Measurements from ENCODE around the gene INTS1. TPM values are rescaled to one million over a fixed set of nuclear protein-coding genes. Genes with fewer than 3 reads are reported as not detected.

The INTS1 gene
- total and polyA plus RNA-seq, 2 of the 4 experiments (the other 2 are of a cell fraction): 9.3 to 40.1 TPM

GRCh38 chr7:1533547-1534329 is 29.5 kb upstream of the INTS1 start (continued):
- TF ChIP-seq CTCF (conservative IDR thresholded peaks at IDR 0.05; ENCODE audit: low read depth, low read length) (no peak), MAZ (IDR thresholded peaks at IDR 0.05; ENCODE audit: borderline replicate concordance, low read depth, low read length) (peak; percentile 54; the same call in 1 of the 2 replicates)

- Histone ChIP-seq H2AK9ac (replicated peaks; ENCODE audit: low read depth, low read length, poor library complexity) (peak overlapping the region; percentile 99), H3K4me3 (ENCODE audit: insufficient read depth, low read depth, low read length) (peak overlapping the region; percentile 21), H3K4ac (ENCODE audit: low read depth, low read length) (peak overlapping the region; percentile 89), H3K27me3 (ENCODE audit: control insufficient read depth, insufficient read depth, low read length) (no peaks in the 10 kb centered on the region), H2AFZ (replicated peaks; ENCODE audit: low read length, poor library complexity) (peak overlapping the region; percentile 77), H2BK20ac (ENCODE audit: low read depth, low read length) (peak overlapping the region; percentile 66), H3K23ac (ENCODE audit: low read depth, low read length) (peak overlapping the region; percentile 76), H2BK5ac (ENCODE audit: low read depth, low read length, poor library complexity, severe bottlenecking) (peak overlapping the region; percentile 98), H3K9me1 (ENCODE audit: insufficient read depth, low read length) (peaks cover 9% of the 10 kb centered on the region), H3K9me3 (ENCODE audit: control insufficient read depth, insufficient read depth, low read length) (no peaks in the 10 kb centered on the region), H3K56ac (ENCODE audit: extremely low read depth, insufficient read depth, low read length) (peak overlapping the region; percentile 77), H3K14ac (replicated peaks; ENCODE audit: low read depth, low read length) (peak overlapping the region; percentile 85), H2BK120ac (ENCODE audit: low read depth, low read length) (peak overlapping the region; percentile 95), H3K27ac (ENCODE audit: insufficient read depth, low read length) (peak overlapping the region; percentile 91), H3K36me3 (ENCODE audit: control insufficient read depth, insufficient read depth, low read length) (no peaks in the 10 kb centered on the region), H4K91ac (ENCODE audit: insufficient read depth, low read depth, low read length) (peak overlapping the region; percentile 91), H2BK15ac (ENCODE audit: low read depth, low read length) (peak overlapping the region; percentile 46; the same call in 1 of the 3 replicates), H3K18ac (ENCODE audit: low read depth, low read length) (peak overlapping the region; percentile 74), H3K79me1 (ENCODE audit: low read depth in 1 of 2, low read length in 2 of 2) (peaks cover 0 to 48% of the 10 kb centered on the region in 2 experiments; a peak in 2 of 4 replicates), H4K5ac (ENCODE audit: low read depth, low read length) (peak overlapping the region; percentile 62), H3K9ac (ENCODE audit: low read depth, low read length) (peak overlapping the region; percentile 31), H3K4me2 (ENCODE audit: low read depth, low read length) (peak overlapping the region; percentile 82), H4K20me1 (ENCODE audit: insufficient read depth, low read length) (peaks cover 39% of the 10 kb centered on the region), H4K8ac (ENCODE audit: low read depth in 2 of 2, low read length in 2 of 2) (peak overlapping the region; percentile 63 to 86; a peak in 3 of 4 replicates), H2AK5ac (ENCODE audit: low read depth, low read length) (peak overlapping the region; percentile 99), H3K4me1 (ENCODE audit: control insufficient read depth, insufficient read depth, low read length) (peaks cover 34% of the 10 kb centered on the region)
- in situ Hi-C loops (cut with MboI; ENCODE audit: low sequenced_read_pairs) (no loop called here), dilution Hi-C loops (cut with HindIII; ENCODE audit: low sequenced_read_pairs, unreplicated experiment) (no loop called here), intact Hi-C loops (cut with micrococcal nuclease) (no loop called here)
- ATAC-seq (ENCODE audit: low read depth) (no peak), DNase-seq (no peak)
- ChIA-PET POLR2A (ENCODE audit: unreplicated experiment) (no interaction called here), CTCF (no interaction called here)
- WGBS, 2 experiments (ENCODE audit: extremely low coverage in 2 of 2, insufficient read length in 1 of 2): 67% methylated on average over 5 of the region's 9 CpGs; no CpG with 5 or more reads in 1 of the 2 experiments
- BruUV-seq (replicated peaks): no TSS peak
- TF ChIP-seq NFE2L2 (IDR thresholded peaks at IDR 0.05; ENCODE audit: low read depth, low read length) (no peak), USF2 (IDR thresholded peaks at IDR 0.05; ENCODE audit: low read depth, low read length) (0 out of 2 replicates have a peak, but pooled peaks have one; percentile 19)
These were observed 29.0 kb upstream of the INTS1 start for GRCh38 chr7:1533255-1533546.

All from IMR-90 (cell line).